Body of pancreas (tissue), 4 donors: ENCODE data around the gene TOB2. TPM values are rescaled to one million over a fixed set of nuclear protein-coding genes. Genes with fewer than 3 reads are reported as not detected.
"Not testable (repeated sequence)": the region's sequence is repeated elsewhere in the genome, so short reads cannot be mapped to it uniquely, and the experiment has no call there.

Experiments used
- ATAC-seq: fragments of 150-250 bp; one replicate; pipeline ENCODE4 v1.9.1; 2016
- DNase-seq, 4 donors: peaks; one replicate each; pipeline ENCODE4 v3.0.0-alpha.2; 2019
- H3K27ac ChIP-seq, 4 donors: fragments of 200-600 bp; sonication (generic); 1 replicate in 3 of 4; 2 replicates in 1 of 4; pipeline versions ENCODE4 v1.5.1 to v1.6.1; 2016 to 2019; ENCODE audit warnings: mild to moderate bottlenecking in 1 of 4, mixed read lengths in 1 of 4, moderate library complexity in 1 of 4
- H3K27me3 ChIP-seq, 2 donors: fragments of 200-600 bp; sonication (generic); one replicate each; pipeline ENCODE4 v1.6.0; 2016; ENCODE audit warnings: mild to moderate bottlenecking in 1 of 2
- H3K36me3 ChIP-seq, 2 donors: fragments of 200-600 bp; sonication (generic); replicated peaks in 1 of 2; 2 replicates each; pipeline ENCODE4 v1.5.1; 2016; ENCODE audit warnings: low read depth in 2 of 2; ENCODE audit not compliant: insufficient read depth in 1 of 2
- H3K4me1 ChIP-seq: fragments of 200-600 bp; sonication (generic); one replicate; pipeline ENCODE4 v1.6.0; 2016
- H3K4me3 ChIP-seq, 2 donors: fragments of 200-600 bp; sonication (generic); 1 replicate in 1 of 2; 2 replicates in 1 of 2; pipeline ENCODE4 v1.5.1; 2016 to 2019
- H3K9me3 ChIP-seq, 3 donors: fragments of 200-600 bp; sonication (generic); 1 replicate in 2 of 3; 2 replicates in 1 of 3; pipeline ENCODE4 v1.5.1; 2016
- POLR2A ChIP-seq, 3 donors: fragments of 450-650 bp; IDR thresholded peaks; one replicate each; pipeline ENCODE4 v1.6.1; 2016; ENCODE audit warnings: antibody characterized with exemption in 3 of 3, mild to moderate bottlenecking in 2 of 3
- WGBS, 2 donors: methylation state at CpG; one replicate each; pipeline ENCODE4 v1.1.5; 2017; 5-methylcytosine and 5-hydroxymethylcytosine counted together
- intact Hi-C: fragments of 100-400 bp; cut with DNase I; formaldehyde crosslinking; loops from one replicate; pipeline ENCODE4 v1.15.1; 2023
- total RNA-seq, 2 donors: library from RNA; depleted of rRNA; stranded (reverse); fragments of >200 nt; gene quantifications; one replicate each; pipeline ENCODE4 v1.1.0, GENCODE V29; 2016
- TF ChIP-seq, protein P1 (sequence below), 7 experiments: fragments of 450-650 bp in 4 of 7; fragments of 200-600 bp in 3 of 7; sonication (generic) in 3 of 7; IDR thresholded peaks; one replicate each; pipeline ENCODE4 v1.5.1; 2016 to 2019; ENCODE audit warnings: antibody characterized with exemption in 7 of 7

The TOB2 gene
- total RNA-seq, 2 donors from 2014 or later: 23.1 to 27.2 TPM

GRCh38 chr22:41444360-41445128 is 2.1 kb downstream of the TOB2 start:
- peak overlapping the region; percentile 99 to 100 (median 100) for H3K27ac ChIP-seq
- 0% methylated on average over 22 to 35 of the region's 35 CpGs for WGBS, 2 donors

DNA sequence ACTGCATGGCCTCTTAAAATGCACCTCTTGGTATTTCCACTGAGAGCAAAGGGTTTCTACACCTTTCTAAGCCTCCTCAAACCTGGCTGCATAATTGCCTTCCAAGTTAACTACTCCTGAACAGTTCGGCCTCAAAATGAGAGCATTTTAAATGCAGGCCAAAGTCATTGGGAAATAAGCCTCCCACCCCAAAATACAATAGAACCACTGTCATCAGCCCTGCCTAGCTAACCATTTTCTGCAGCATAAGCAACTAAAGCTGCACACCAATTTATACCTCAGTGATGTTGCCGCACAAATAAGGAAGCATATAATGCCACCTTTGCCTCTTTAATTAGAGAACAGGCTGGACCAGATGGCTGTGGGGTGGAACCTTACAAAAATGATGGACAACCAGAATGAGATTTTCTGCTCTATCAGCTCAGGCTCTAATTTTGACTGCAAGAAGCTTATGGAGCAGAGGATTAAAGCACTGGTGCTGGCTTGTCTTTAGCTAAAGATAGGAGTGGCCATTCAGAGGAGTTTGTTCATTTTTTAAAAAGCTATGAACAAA is 4.3 kb downstream of the TOB2 start:
- no peaks in the 10 kb centered on the region for H3K27me3 ChIP-seq
- TF ChIP-seq, protein P1, sequence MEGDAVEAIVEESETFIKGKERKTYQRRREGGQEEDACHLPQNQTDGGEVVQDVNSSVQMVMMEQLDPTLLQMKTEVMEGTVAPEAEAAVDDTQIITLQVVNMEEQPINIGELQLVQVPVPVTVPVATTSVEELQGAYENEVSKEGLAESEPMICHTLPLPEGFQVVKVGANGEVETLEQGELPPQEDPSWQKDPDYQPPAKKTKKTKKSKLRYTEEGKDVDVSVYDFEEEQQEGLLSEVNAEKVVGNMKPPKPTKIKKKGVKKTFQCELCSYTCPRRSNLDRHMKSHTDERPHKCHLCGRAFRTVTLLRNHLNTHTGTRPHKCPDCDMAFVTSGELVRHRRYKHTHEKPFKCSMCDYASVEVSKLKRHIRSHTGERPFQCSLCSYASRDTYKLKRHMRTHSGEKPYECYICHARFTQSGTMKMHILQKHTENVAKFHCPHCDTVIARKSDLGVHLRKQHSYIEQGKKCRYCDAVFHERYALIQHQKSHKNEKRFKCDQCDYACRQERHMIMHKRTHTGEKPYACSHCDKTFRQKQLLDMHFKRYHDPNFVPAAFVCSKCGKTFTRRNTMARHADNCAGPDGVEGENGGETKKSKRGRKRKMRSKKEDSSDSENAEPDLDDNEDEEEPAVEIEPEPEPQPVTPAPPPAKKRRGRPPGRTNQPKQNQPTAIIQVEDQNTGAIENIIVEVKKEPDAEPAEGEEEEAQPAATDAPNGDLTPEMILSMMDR (IDR thresholded peaks at IDR 0.05): no peak
- no peak for TF ChIP-seq POLR2A (IDR thresholded peaks at IDR 0.05)
- 50 to 57% methylated on average over 2 of the region's 2 CpGs for WGBS, 2 donors
- peaks cover 54% of the 10 kb centered on the region for H3K4me1 ChIP-seq
- no peak for DNase-seq
- no peaks in the 10 kb centered on the region for H3K9me3 ChIP-seq
- H3K36me3 ChIP-seq: no peaks in the 10 kb centered on the region
- no peak for ATAC-seq
- H3K4me3 ChIP-seq: no peak overlapping the region
- H3K27ac ChIP-seq: peak overlapping the region in 1 of 4 donors; percentile 100
- intact Hi-C loops: no loop called here

More at GRCh38 chr22:41444360-41445128, 2.1 kb downstream of the TOB2 start:
- intact Hi-C loops: no loop called here
- no peaks in the 10 kb centered on the region for H3K27me3 ChIP-seq
- DNase-seq (peak; percentile 89 to 96 (median 95)), ATAC-seq (peak; percentile 45)
- H3K4me3 ChIP-seq: peak overlapping the region; percentile 80 to 97
- peak in 2 of 3 donors; percentile 52 to 53 for TF ChIP-seq POLR2A (IDR thresholded peaks at IDR 0.05)
- TF ChIP-seq, protein P1 (IDR thresholded peaks at IDR 0.05): peak in 1 of 7 experiments; percentile 9
- H3K36me3 ChIP-seq: no peaks in the 10 kb centered on the region
- peaks cover 51% of the 10 kb centered on the region for H3K4me1 ChIP-seq
- H3K9me3 ChIP-seq: no peaks in the 10 kb centered on the region

DNA sequence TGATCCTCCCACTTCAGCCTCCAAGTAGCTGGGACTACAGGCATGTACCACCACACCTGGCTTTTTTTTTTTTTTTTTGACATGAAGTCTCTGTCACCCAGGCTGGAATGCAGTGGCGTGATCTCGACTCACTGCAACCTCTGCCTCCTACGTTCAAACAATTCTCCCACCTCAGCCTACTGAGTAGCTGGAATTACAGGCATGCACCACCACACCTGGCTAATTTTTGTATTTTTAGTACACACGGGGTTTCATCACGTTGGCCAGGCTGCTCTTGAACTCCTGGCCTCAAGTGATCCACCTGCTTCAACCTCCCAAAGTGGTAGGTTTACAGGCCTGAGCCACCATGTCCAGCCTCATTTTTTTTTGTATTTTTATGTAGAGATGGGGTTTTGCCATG is 6.1 kb downstream of the TOB2 start:
- not testable (repeated sequence) for H3K4me3 ChIP-seq, DNase-seq
- H3K4me1 ChIP-seq: peaks cover 66% of the 10 kb centered on the region

GRCh38 chr22:41437198-41437597 is 9.4 kb downstream of the TOB2 start:
- H3K36me3 ChIP-seq: peaks cover 17% of the 10 kb centered on the region in 2 donors
- peaks cover 72% of the 10 kb centered on the region for H3K4me1 ChIP-seq
- no peaks in the 10 kb centered on the region for H3K27me3 ChIP-seq
- no peak for ATAC-seq
- TF ChIP-seq, protein P1 (IDR thresholded peaks at IDR 0.05): no peak
- TF ChIP-seq POLR2A (IDR thresholded peaks at IDR 0.05): no peak
- H3K27ac ChIP-seq: no peak overlapping the region
- intact Hi-C loops: no loop called here
- no peak overlapping the region for H3K4me3 ChIP-seq
- WGBS, 2 donors: 67 to 83% methylated on average over 5 to 7 of the region's 7 CpGs
- DNase-seq: no peak
- no peaks in the 10 kb centered on the region for H3K9me3 ChIP-seq

More for the DNA sequence above, 6.1 kb downstream of the TOB2 start:
- intact Hi-C loops, ATAC-seq, H3K27ac ChIP-seq, H3K9me3 ChIP-seq, H3K27me3 ChIP-seq: not testable (repeated sequence)
- peaks cover 13% of the 10 kb centered on the region in 2 donors for H3K36me3 ChIP-seq
- 77 to 87% methylated on average over 5 of the region's 5 CpGs for WGBS, 2 donors

DNA sequence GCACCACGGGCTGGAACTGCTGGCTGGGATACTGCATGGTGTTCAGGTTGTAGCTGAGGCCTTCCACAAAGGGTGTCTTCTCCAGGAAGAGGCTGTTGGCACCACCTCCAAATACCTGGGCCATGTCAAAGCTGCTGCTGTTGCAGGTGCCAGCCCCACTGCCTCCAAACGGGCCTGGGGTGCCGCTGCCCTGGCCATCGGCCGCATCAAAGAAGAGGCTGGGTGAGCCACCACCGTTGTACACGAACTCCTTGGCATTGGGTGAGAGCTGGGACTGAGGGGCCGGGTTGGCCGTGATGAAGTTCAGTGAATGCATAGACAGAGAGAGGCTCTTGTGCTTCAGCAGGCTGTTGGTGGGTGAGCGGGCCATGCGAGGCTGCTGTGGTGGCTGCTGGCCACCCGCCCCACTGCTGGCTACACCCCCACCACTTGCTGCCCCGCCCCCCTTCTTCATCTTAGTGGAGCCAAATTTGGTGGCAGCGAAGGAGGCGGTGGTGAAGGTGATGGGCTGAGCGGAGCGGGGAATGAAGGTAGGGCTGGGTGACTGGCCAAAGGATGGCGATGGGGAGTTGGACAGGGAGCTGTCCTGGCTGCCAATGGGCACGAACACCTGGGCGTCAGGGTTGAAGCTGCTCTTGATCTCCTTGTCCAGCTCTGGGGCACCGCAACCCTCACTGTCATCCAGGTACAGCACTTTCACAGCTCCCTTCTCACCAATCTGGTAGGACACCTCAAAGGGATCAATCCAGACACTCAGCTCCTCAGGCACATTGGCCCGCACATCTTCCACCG is 10.1 kb downstream of the TOB2 start:
- no peak overlapping the region for H3K4me3 ChIP-seq
- TF ChIP-seq, protein P1 (IDR thresholded peaks at IDR 0.05): no peak
- TF ChIP-seq POLR2A (IDR thresholded peaks at IDR 0.05): no peak
- intact Hi-C loops: no loop called here
- WGBS, 2 donors: 83 to 88% methylated on average over 12 to 22 of the region's 23 CpGs
- peaks cover 65% of the 10 kb centered on the region for H3K4me1 ChIP-seq
- no peaks in the 10 kb centered on the region for H3K27me3 ChIP-seq
- H3K27ac ChIP-seq: no peak overlapping the region
- ATAC-seq (no peak), DNase-seq (no peak)
- no peaks in the 10 kb centered on the region for H3K9me3 ChIP-seq
- peaks cover 17% of the 10 kb centered on the region in 2 donors for H3K36me3 ChIP-seq
